Tibial artery (tissue), 4 donors: Measurements from ENCODE around the gene SUGCT.
A peak's percentile ranks its signal among the peaks of the same experiment; 100 is the strongest.

Experiments used
- DNase-seq, 2 donors: peaks; one replicate each; pipeline ENCODE4 v3.0.0-alpha.2; 2019
- H3K27ac ChIP-seq, 2 donors: fragments of 200-600 bp; sonication (generic) in 1 of 2; 1 replicate in 1 of 2; 2 replicates in 1 of 2; pipeline ENCODE4 v1.5.1; 2018 to 2019; ENCODE audit warnings: mild to moderate bottlenecking in 1 of 2
- H3K27me3 ChIP-seq, 2 donors: fragments of 200-600 bp; sonication (generic) in 1 of 2; one replicate each; pipeline versions ENCODE4 v1.5.1 to v1.6.0; 2016 to 2019
- H3K36me3 ChIP-seq, 3 donors: fragments of 200-600 bp; sonication (generic) in 2 of 3; one replicate each; pipeline ENCODE4 v1.5.1; 2016 to 2019; ENCODE audit warnings: mild to moderate bottlenecking in 2 of 3
- H3K4me1 ChIP-seq, 4 donors: fragments of 200-600 bp; sonication (generic) in 2 of 4; 1 replicate in 3 of 4; 2 replicates in 1 of 4; pipeline ENCODE4 v1.5.1; 2016 to 2019
- H3K4me3 ChIP-seq, 2 donors: fragments of 200-600 bp; sonication (generic) in 1 of 2; 1 replicate in 1 of 2; 2 replicates in 1 of 2; pipeline ENCODE4 v1.5.1; 2018 to 2019; ENCODE audit warnings: mild to moderate bottlenecking in 2 of 2
- H3K9me3 ChIP-seq, 3 donors: fragments of 200-600 bp; sonication (generic) in 1 of 3; one replicate each; pipeline ENCODE4 v1.5.1; 2016 to 2019
- intact Hi-C: fragments of 100-400 bp; cut with DNase I; formaldehyde crosslinking; loops from one replicate; pipeline ENCODE4 v1.15.0; 2023; ENCODE audit warnings: low total_unique reads
- TF ChIP-seq, protein P1 (sequence below), 2 experiments: fragments of 200-600 bp in 1 of 2; fragments of 450-650 bp in 1 of 2; IDR thresholded peaks; one replicate each; pipeline ENCODE4 v1.5.1; 2017 to 2019; ENCODE audit warnings: antibody characterized with exemption in 2 of 2, mild to moderate bottlenecking in 1 of 2, moderate library complexity in 1 of 2

SUGCT gene

DNA sequence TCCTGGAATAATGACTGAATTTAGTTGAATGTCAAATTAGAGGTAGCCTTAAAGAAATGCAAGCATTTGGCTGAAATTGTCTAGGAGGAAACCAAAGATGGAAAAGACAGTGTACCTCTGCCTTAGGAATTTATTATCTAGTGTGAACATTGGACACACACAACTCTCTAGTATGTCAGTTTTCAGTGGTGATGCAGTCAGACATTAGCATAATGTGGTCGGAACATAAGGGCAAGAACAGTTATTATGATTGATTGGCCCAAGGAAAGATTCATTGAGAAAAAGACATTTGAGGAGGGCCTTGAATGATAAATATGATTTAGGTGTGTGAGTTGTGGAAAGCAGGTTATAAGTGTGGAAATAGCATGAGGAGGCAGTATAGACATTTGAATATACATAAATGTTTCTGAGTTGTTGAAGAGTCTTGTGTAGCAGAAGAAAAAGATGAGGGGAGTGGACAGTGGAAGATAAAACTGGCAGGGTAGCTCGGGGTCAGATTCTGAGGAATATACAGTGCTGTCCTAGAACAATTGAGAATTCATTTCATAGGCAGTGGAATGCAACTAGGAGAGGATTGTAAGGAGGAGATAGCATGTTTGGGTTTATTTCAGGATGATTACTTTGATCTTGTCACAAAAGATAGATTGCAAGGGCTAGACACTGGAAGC is 414.7 kb downstream of the SUGCT start:
- H3K27ac ChIP-seq = no peak overlapping the region
- no peaks in the 10 kb centered on the region for H3K9me3 ChIP-seq
- intact Hi-C loops = no loop called here
- peaks cover 0 to 42% (median 6%) of the 10 kb centered on the region in 4 donors for H3K4me1 ChIP-seq
- no peaks in the 10 kb centered on the region for H3K27me3 ChIP-seq
- DNase-seq = no peak
- no peak overlapping the region for H3K4me3 ChIP-seq
- H3K36me3 ChIP-seq = no peaks in the 10 kb centered on the region
- TF ChIP-seq, protein P1, sequence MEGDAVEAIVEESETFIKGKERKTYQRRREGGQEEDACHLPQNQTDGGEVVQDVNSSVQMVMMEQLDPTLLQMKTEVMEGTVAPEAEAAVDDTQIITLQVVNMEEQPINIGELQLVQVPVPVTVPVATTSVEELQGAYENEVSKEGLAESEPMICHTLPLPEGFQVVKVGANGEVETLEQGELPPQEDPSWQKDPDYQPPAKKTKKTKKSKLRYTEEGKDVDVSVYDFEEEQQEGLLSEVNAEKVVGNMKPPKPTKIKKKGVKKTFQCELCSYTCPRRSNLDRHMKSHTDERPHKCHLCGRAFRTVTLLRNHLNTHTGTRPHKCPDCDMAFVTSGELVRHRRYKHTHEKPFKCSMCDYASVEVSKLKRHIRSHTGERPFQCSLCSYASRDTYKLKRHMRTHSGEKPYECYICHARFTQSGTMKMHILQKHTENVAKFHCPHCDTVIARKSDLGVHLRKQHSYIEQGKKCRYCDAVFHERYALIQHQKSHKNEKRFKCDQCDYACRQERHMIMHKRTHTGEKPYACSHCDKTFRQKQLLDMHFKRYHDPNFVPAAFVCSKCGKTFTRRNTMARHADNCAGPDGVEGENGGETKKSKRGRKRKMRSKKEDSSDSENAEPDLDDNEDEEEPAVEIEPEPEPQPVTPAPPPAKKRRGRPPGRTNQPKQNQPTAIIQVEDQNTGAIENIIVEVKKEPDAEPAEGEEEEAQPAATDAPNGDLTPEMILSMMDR (IDR thresholded peaks at IDR 0.05) = no peak

DNA sequence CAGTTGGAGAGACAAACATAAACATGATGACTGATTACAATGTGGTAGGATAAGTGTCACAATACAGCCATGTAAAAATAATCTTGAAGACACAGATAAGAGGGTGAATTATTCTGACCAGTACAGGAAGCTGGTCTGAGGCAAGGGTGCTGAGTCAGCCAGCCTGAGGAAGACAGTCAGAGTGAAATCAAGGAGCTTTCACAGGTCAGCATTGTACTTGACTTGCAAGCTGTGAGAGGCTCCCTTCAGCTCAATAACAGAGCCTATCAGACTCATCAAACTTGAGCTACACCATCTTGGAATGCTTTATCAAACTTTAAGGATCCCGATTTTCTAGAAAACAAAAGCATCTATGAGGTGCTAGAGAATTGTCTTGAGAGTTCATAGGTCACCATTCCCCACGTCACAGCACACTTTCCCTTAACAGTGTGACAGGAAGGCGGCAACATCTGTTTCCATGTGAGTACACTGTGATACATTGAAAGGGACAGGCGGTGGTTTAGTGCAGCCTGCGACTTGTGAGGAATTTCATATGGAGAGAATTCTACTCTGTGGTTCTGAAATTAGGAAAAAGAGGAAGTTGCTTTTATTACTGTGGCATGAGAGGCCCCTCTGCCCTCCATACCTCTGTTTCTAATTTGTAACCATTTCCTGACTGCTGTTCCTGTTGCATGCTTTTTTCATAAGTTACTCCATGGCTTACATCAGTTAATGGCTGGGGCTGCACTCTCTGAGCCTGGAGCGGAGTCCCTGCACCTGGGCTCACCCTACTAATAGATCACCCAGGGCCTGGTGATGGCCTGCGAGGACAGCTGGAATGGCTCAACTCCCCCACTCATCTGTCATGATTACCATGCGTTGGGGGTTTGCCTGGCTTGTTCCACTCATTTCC is 417.1 kb downstream of the SUGCT start:
- H3K27ac ChIP-seq = no peak overlapping the region
- no peaks in the 10 kb centered on the region for H3K9me3 ChIP-seq
- no peak for DNase-seq
- peaks cover 0 to 28% (median 3%) of the 10 kb centered on the region in 4 donors for H3K4me1 ChIP-seq
- no peaks in the 10 kb centered on the region for H3K27me3 ChIP-seq
- H3K4me3 ChIP-seq = no peak overlapping the region
- intact Hi-C loops = no loop called here
- H3K36me3 ChIP-seq = no peaks in the 10 kb centered on the region
- TF ChIP-seq, protein P1 (IDR thresholded peaks at IDR 0.05) = no peak

DNA sequence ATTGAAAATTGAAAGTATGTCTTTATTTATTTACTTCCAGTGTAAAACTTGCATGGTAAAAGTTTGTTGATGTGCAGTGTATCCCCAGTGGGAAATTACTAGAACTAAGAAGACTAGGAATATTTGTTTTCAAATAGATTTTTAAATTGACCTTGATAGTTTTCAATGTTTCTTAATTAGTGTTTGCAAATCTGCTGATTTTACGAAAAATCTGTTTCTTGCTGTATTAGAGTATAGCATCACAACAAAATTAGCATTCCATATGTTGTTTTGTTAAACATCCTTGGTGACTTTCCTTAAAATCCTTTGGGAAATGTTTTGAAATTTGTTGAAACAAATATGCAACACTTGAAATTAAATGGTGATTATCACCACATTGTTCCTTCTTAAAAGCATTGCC is 425.9 kb downstream of the SUGCT start:
- intact Hi-C loops = no loop called here
- Histone ChIP-seq H3K4me3 (no peak overlapping the region), H3K36me3 (no peaks in the 10 kb centered on the region), H3K27me3 (no peaks in the 10 kb centered on the region), H3K4me1 (peaks cover 0 to 13% (median 0%) of the 10 kb centered on the region in 4 donors), H3K27ac (no peak overlapping the region), H3K9me3 (no peaks in the 10 kb centered on the region)
- DNase-seq = no peak
- TF ChIP-seq, protein P1 (IDR thresholded peaks at IDR 0.05) = no peak

DNA sequence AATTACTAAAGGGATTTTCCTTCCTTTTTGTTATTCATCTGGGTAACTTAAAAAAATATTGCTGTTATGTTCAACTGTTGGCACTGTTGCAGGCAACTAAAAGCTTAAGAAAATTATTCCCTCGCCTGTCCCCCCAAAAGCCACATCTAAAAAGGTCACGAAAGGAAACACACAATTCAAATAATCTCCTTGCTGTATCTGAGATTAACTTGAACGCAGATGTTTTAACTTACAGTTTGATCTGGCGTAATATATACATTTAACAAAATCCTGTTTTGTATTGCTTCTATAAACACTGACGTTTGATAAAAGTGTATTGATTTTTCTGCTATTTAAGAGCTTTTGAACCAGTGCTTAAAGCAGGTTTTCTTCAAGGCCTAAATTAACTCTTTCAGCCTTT is 432.1 kb downstream of the SUGCT start:
- peak overlapping the region in 1 of 2 donors; percentile 33 for H3K27ac ChIP-seq
- no peak for DNase-seq
- H3K4me3 ChIP-seq = no peak overlapping the region
- H3K4me1 ChIP-seq = peaks cover 0 to 42% (median 3%) of the 10 kb centered on the region in 4 donors
- TF ChIP-seq, protein P1 (IDR thresholded peaks at IDR 0.05) = no peak
- H3K36me3 ChIP-seq = no peaks in the 10 kb centered on the region
- intact Hi-C loops = no loop called here
- H3K27me3 ChIP-seq = no peaks in the 10 kb centered on the region
- H3K9me3 ChIP-seq = no peaks in the 10 kb centered on the region

GRCh38 chr7:40569326-40569725 is 434.5 kb downstream of the SUGCT start:
- no peak overlapping the region for H3K4me3 ChIP-seq
- intact Hi-C loops = no loop called here
- no peaks in the 10 kb centered on the region for H3K27me3 ChIP-seq
- H3K27ac ChIP-seq = no peak overlapping the region
- no peaks in the 10 kb centered on the region for H3K36me3 ChIP-seq
- H3K9me3 ChIP-seq = no peaks in the 10 kb centered on the region
- TF ChIP-seq, protein P1 (IDR thresholded peaks at IDR 0.05) = no peak
- H3K4me1 ChIP-seq = peaks cover 0 to 49% (median 3%) of the 10 kb centered on the region in 4 donors
- DNase-seq = no peak
